ENCODE results near the gene LAMP1.

The LAMP1 gene

GRCh38 chr13:113348591-113348990 lies 51.6 kb downstream of the LAMP1 start:
- TF ChIP-seq, protein P1, sequence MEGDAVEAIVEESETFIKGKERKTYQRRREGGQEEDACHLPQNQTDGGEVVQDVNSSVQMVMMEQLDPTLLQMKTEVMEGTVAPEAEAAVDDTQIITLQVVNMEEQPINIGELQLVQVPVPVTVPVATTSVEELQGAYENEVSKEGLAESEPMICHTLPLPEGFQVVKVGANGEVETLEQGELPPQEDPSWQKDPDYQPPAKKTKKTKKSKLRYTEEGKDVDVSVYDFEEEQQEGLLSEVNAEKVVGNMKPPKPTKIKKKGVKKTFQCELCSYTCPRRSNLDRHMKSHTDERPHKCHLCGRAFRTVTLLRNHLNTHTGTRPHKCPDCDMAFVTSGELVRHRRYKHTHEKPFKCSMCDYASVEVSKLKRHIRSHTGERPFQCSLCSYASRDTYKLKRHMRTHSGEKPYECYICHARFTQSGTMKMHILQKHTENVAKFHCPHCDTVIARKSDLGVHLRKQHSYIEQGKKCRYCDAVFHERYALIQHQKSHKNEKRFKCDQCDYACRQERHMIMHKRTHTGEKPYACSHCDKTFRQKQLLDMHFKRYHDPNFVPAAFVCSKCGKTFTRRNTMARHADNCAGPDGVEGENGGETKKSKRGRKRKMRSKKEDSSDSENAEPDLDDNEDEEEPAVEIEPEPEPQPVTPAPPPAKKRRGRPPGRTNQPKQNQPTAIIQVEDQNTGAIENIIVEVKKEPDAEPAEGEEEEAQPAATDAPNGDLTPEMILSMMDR (IDR thresholded peaks at IDR 0.05; ENCODE audit: low read depth, low read length): no peak
- H3K9me3 ChIP-seq (ENCODE audit: severe bottlenecking): peaks cover 7% of the 10 kb centered on the region
- H3K36me3 ChIP-seq: peaks cover 50% of the 10 kb centered on the region
- H3K27me3 ChIP-seq (ENCODE audit: insufficient read depth, low read depth, severe bottlenecking): no peaks in the 10 kb centered on the region
- H3K27ac ChIP-seq: no peak overlapping the region
- DNase-seq: no peak
- H3K4me3 ChIP-seq (ENCODE audit: low read depth, low read length): no peak overlapping the region

DNA sequence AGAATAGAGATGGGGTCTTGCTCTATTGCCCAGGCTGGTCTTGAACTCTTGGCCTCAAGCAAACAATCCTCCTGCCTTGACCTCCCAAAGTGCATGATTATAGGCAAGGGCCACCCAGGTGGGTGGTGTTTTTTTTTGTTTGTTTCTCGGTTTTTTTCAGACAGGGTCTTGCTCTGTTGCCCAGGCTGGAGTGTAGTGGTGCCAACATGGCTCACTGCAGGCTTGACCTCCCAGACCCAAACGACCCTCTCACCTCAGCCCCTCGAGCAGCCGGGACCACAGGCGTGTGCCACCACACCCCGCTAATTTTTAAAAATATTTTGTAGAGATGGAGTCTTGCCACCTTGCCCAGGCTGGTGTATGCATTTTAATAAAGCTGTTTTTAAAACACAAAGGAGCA lies 52.0 kb downstream of the LAMP1 start:
- peaks cover 7% of the 10 kb centered on the region for H3K9me3 ChIP-seq (ENCODE audit: severe bottlenecking)
- no peaks in the 10 kb centered on the region for H3K27me3 ChIP-seq (ENCODE audit: insufficient read depth, low read depth, severe bottlenecking)
- peaks cover 47% of the 10 kb centered on the region for H3K36me3 ChIP-seq
- TF ChIP-seq, protein P1 (IDR thresholded peaks at IDR 0.05; ENCODE audit: low read depth, low read length): no peak
- H3K4me3 ChIP-seq (ENCODE audit: low read depth, low read length): no peak overlapping the region
- H3K27ac ChIP-seq: no peak overlapping the region
- DNase-seq: no peak

DNA sequence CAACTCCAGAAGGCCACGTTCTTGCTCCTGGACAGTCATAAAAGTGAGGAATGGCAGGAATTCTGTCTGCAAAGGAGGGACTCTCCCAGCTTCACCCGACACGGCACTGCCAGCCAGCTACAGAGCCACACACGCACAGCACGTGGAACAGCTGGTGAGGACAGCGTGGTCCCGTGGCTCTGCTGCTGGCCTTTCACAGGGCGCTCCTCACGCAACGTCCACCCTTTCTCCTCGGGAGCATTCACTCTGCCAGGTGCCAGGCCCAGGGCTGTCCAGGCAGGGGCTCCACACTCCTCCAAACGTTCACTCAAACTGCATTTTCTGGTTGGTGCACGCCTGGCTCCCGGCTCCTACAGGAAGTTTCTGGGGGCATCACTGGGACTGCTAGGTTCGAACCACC lies 52.5 kb downstream of the LAMP1 start:
- DNase-seq: no peak
- Histone ChIP-seq H3K27me3 (ENCODE audit: insufficient read depth, low read depth, severe bottlenecking) (no peaks in the 10 kb centered on the region), H3K36me3 (peaks cover 46% of the 10 kb centered on the region), H3K27ac (peak overlapping the region; percentile 29; the same call in 1 of the 2 replicates), H3K4me3 (ENCODE audit: low read depth, low read length) (no peak overlapping the region), H3K9me3 (ENCODE audit: severe bottlenecking) (peaks cover 7% of the 10 kb centered on the region)
- TF ChIP-seq, protein P1 (IDR thresholded peaks at IDR 0.05; ENCODE audit: low read depth, low read length): no peak

GRCh38 chr13:113350065-113350937 lies 53.3 kb downstream of the LAMP1 start:
- peaks cover 50% of the 10 kb centered on the region for H3K36me3 ChIP-seq
- TF ChIP-seq, protein P1 (IDR thresholded peaks at IDR 0.05; ENCODE audit: low read depth, low read length): peak; percentile 71
- DNase-seq: peak; percentile 72

DNA sequence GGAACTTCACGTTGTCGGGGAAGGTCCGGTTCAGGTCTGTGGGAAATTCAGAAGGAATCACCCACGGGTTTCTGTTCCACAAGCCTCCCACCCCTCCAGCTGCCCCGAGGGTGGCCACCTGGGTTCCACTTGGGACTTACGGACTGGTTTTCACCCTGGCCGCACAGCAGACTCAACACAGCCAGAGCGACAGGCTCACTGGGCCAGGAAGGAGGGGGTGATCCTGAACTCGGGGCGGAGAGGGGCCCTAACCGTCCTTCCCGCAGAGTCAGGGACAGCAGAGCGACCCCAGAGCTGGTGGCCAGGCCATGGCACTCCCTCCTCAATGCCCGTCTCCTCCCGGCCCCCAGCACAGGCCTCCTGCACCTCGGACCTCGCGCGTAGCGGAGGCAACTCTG lies 53.9 kb downstream of the LAMP1 start:
- TF ChIP-seq, protein P1 (IDR thresholded peaks at IDR 0.05; ENCODE audit: low read depth, low read length): no peak
- no peak overlapping the region for H3K27ac ChIP-seq
- H3K27me3 ChIP-seq (ENCODE audit: insufficient read depth, low read depth, severe bottlenecking): no peaks in the 10 kb centered on the region
- H3K4me3 ChIP-seq (ENCODE audit: low read depth, low read length): no peak overlapping the region
- no peak for DNase-seq
- peaks cover 7% of the 10 kb centered on the region for H3K9me3 ChIP-seq (ENCODE audit: severe bottlenecking)
- peaks cover 50% of the 10 kb centered on the region for H3K36me3 ChIP-seq

More at GRCh38 chr13:113350065-113350937, 53.3 kb downstream of the LAMP1 start:
- H3K27me3 ChIP-seq (ENCODE audit: insufficient read depth, low read depth, severe bottlenecking): no peaks in the 10 kb centered on the region
- peak overlapping the region; percentile 29; the same call in 1 of the 2 replicates for H3K27ac ChIP-seq
- H3K9me3 ChIP-seq (ENCODE audit: severe bottlenecking): peaks cover 7% of the 10 kb centered on the region
- no peak overlapping the region for H3K4me3 ChIP-seq (ENCODE audit: low read depth, low read length)

Measured in WERI-Rb-1 (cell line).